Transverse colon (tissue), 4 donors: ENCODE results near the gene SUSD6. TPM values are rescaled to one million over a fixed set of nuclear protein-coding genes. Genes with fewer than 3 reads are reported as not detected.

ENCODE experiments used
- DNase-seq: peaks from one replicate; pipeline ENCODE4 v3.0.0-alpha.2; 2019
- H3K27ac ChIP-seq, 4 donors: fragments of 200-600 bp; sonication (generic); 2 replicates each; pipeline ENCODE4 v1.5.1; 2016 to 2018; ENCODE audit warnings: inconsistent platforms in 4 of 4
- H3K27me3 ChIP-seq: fragments of 200-600 bp; sonication (generic); 2 replicates; pipeline ENCODE4 v1.5.1; 2017; ENCODE audit warnings: inconsistent platforms
- H3K36me3 ChIP-seq, 4 donors: fragments of 200-600 bp; sonication (generic); 2 replicates each; pipeline ENCODE4 v1.5.1; 2017 to 2019; ENCODE audit warnings: inconsistent platforms in 4 of 4
- H3K4me1 ChIP-seq, 4 donors: fragments of 200-600 bp; sonication (generic); 2 replicates each; pipeline ENCODE4 v1.5.1; 2017 to 2020; ENCODE audit warnings: inconsistent platforms in 4 of 4
- H3K4me3 ChIP-seq, 4 donors: fragments of 200-600 bp; sonication (generic); 1 replicate in 1 of 4; 2 replicates in 3 of 4; pipeline versions ENCODE4 v1.5.1 to v1.6.1; 2017 to 2019; ENCODE audit warnings: inconsistent platforms in 4 of 4
- H3K9me3 ChIP-seq, 2 donors: fragments of 200-600 bp; sonication (generic); 2 replicates each; pipeline ENCODE4 v1.5.1; 2017 to 2019; ENCODE audit warnings: inconsistent platforms in 2 of 2
- CTCF ChIP-seq, 5 experiments: fragments of 200-600 bp in 3 of 5; fragments of 450-650 bp in 2 of 5; sonication (generic) in 3 of 5; IDR thresholded peaks; 1 replicate in 2 of 5; 2 replicates in 3 of 5; pipeline ENCODE4 v1.5.1; 2016 to 2017; ENCODE audit warnings: antibody characterized with exemption in 5 of 5, inconsistent platforms in 3 of 5, mild to moderate bottlenecking in 2 of 5, moderate library complexity in 1 of 5
- EP300 ChIP-seq: sonication (generic); formaldehyde crosslinking; IDR thresholded peaks from one replicate; pipeline ENCODE4 v1.6.1; 2017; ENCODE audit warnings: antibody characterized with exemption, low read depth
- POLR2A ChIP-seq: fragments of 450-650 bp; IDR thresholded peaks from one replicate; pipeline ENCODE4 v1.6.1; 2016; ENCODE audit warnings: antibody characterized with exemption, mild to moderate bottlenecking, moderate library complexity
- POLR2AphosphoS5 ChIP-seq, 3 donors: sonication (generic); formaldehyde crosslinking; IDR thresholded peaks; one replicate each; pipeline ENCODE4 v1.6.1; 2016; ENCODE audit warnings: antibody characterized with exemption in 3 of 3
- WGBS, 2 donors: methylation state at CpG; one replicate each; pipeline ENCODE4 v1.1.5; 2018; ENCODE audit warnings: low coverage in 1 of 2; 5-methylcytosine and 5-hydroxymethylcytosine counted together
- in situ Hi-C, 4 donors: fragments of 200-750 bp; cut with MboI; loops; one replicate each; pipeline versions ENCODE4 v1.15.0 to v1.15.1; 2017; ENCODE audit warnings: low sequenced_read_pairs in 3 of 4, low pct_ligation_motif_present in 1 of 4, low pct_unique_long_range_greater_than_20kb in 1 of 4
- intact Hi-C: fragments of 100-400 bp; cut with DNase I; formaldehyde crosslinking; loops from one replicate; pipeline ENCODE4 v1.15.1; 2023; ENCODE audit warnings: low total_unique reads
- total RNA-seq, 4 donors: library from RNA; depleted of rRNA; stranded (reverse); fragments of >200 nt; gene quantifications; one replicate each; pipeline ENCODE4 v1.1.0, GENCODE V29; 2016

The SUSD6 gene
- total RNA-seq, 4 donors from 2014 or later = 29.1 to 159 (median 95.0) TPM

GRCh38 chr14:69673104-69673503 is 61.7 kb downstream of the SUSD6 start:
- Histone ChIP-seq H3K36me3 (no peaks in the 10 kb centered on the region), H3K4me1 (peaks cover 35 to 69% (median 52%) of the 10 kb centered on the region in 4 donors), H3K27ac (peak overlapping the region; percentile 60 to 73 (median 68)), H3K27me3 (no peaks in the 10 kb centered on the region), H3K4me3 (no peak overlapping the region), H3K9me3 (no peaks in the 10 kb centered on the region)
- TF ChIP-seq CTCF (IDR thresholded peaks at IDR 0.05) (no peak), EP300 (no peak), POLR2A (no peak), POLR2AphosphoS5 (IDR thresholded peaks at IDR 0.05) (no peak)
- intact Hi-C loops (no loop called here), in situ Hi-C loops (no loop called here)
- no peak for DNase-seq

GRCh38 chr14:69673578-69674305 is 62.3 kb downstream of the SUSD6 start:
- peaks cover 34 to 66% (median 51%) of the 10 kb centered on the region in 4 donors for H3K4me1 ChIP-seq

GRCh38 chr14:69674546-69675244 is 63.3 kb downstream of the SUSD6 start:
- Histone ChIP-seq H3K36me3 (no peaks in the 10 kb centered on the region), H3K27ac (peak overlapping the region; percentile 60 to 73 (median 68)), H3K9me3 (no peaks in the 10 kb centered on the region), H3K4me3 (no peak overlapping the region), H3K4me1 (peaks cover 28 to 59% (median 44%) of the 10 kb centered on the region in 4 donors), H3K27me3 (no peaks in the 10 kb centered on the region)
- no peak for DNase-seq
- intact Hi-C loops = no loop called here
- in situ Hi-C loops = no loop called here
- TF ChIP-seq POLR2A (no peak), POLR2AphosphoS5 (IDR thresholded peaks at IDR 0.05) (no peak), EP300 (no peak), CTCF (IDR thresholded peaks at IDR 0.05) (no peak)
- 60 to 62% methylated on average over 2 to 3 of the region's 3 CpGs for WGBS, 2 donors

More at GRCh38 chr14:69673578-69674305, 62.3 kb downstream of the SUSD6 start:
- Histone ChIP-seq H3K9me3 (no peaks in the 10 kb centered on the region), H3K36me3 (no peaks in the 10 kb centered on the region), H3K4me3 (peak overlapping the region in 1 of 4 donors; percentile 8), H3K27me3 (no peaks in the 10 kb centered on the region), H3K27ac (peak overlapping the region; percentile 60 to 73 (median 68))
- TF ChIP-seq CTCF (IDR thresholded peaks at IDR 0.05) (peak in 1 of 5 experiments; percentile 29), POLR2A (no peak)
- WGBS, 2 donors = 32% methylated on average over 9 of the region's 9 CpGs; no CpG with 5 or more reads in 1 of the 2 donors
- intact Hi-C loops = no loop called here
- in situ Hi-C loops = no loop called here
- DNase-seq = no peak

GRCh38 chr14:69675245-69675583 is 63.8 kb downstream of the SUSD6 start:
- intact Hi-C loops = no loop called here
- 30 to 33% methylated on average over 1 of the region's 1 CpG for WGBS, 2 donors
- H3K4me1 ChIP-seq = peaks cover 27 to 59% (median 39%) of the 10 kb centered on the region in 4 donors

More at GRCh38 chr14:69675245-69675583, 63.8 kb downstream of the SUSD6 start:
- no peak for TF ChIP-seq POLR2AphosphoS5 (IDR thresholded peaks at IDR 0.05)
- no peak for TF ChIP-seq CTCF (IDR thresholded peaks at IDR 0.05)
- TF ChIP-seq EP300 = no peak
- no peak for TF ChIP-seq POLR2A
- no peak for DNase-seq
- Histone ChIP-seq H3K27ac (no peak overlapping the region), H3K9me3 (no peaks in the 10 kb centered on the region), H3K4me3 (no peak overlapping the region), H3K27me3 (no peaks in the 10 kb centered on the region), H3K36me3 (no peaks in the 10 kb centered on the region)
- in situ Hi-C loops = no loop called here
